Skeletal muscle tissue (tissue), 4 donors: ENCODE data around the gene WDR86. TPM values are rescaled to one million over a fixed set of nuclear protein-coding genes. Genes with fewer than 3 reads are reported as not detected.

Experiments
- H3K27ac ChIP-seq: one replicate; pipeline ENCODE4 v1.7.0; 2013; ENCODE audit warnings: mild to moderate bottlenecking, low read depth, low read length, inconsistent platforms
- H3K27me3 ChIP-seq, 3 donors: one replicate each; pipeline ENCODE4 v1.7.0; 2013; ENCODE audit warnings: low read length in 3 of 3; ENCODE audit not compliant: control insufficient read depth in 3 of 3, insufficient read depth in 3 of 3
- H3K36me3 ChIP-seq, 3 donors: one replicate each; pipeline ENCODE4 v1.7.0; 2013; ENCODE audit warnings: low read length in 3 of 3; ENCODE audit not compliant: control insufficient read depth in 3 of 3, insufficient read depth in 3 of 3
- H3K4me1 ChIP-seq, 3 donors: one replicate each; pipeline ENCODE4 v1.7.0; 2013; ENCODE audit warnings: low read length in 3 of 3, mild to moderate bottlenecking in 3 of 3; ENCODE audit not compliant: control insufficient read depth in 3 of 3, insufficient read depth in 3 of 3
- H3K4me3 ChIP-seq, 3 donors: one replicate each; pipeline ENCODE4 v1.7.0; 2013; ENCODE audit warnings: low read length in 3 of 3
- H3K9ac ChIP-seq, 3 donors: one replicate each; pipeline ENCODE4 v1.7.0; 2013; ENCODE audit warnings: low read length in 3 of 3, mild to moderate bottlenecking in 3 of 3, moderate library complexity in 2 of 3, low read depth in 1 of 3
- H3K9me3 ChIP-seq, 3 donors: one replicate each; pipeline ENCODE4 v1.7.0; 2013; ENCODE audit warnings: low read length in 3 of 3; ENCODE audit not compliant: control insufficient read depth in 3 of 3
- total RNA-seq: library from RNA; depleted of rRNA; stranded (reverse); fragments of >200 nt; gene quantifications from one replicate; pipeline ENCODE4 v1.2.3, GENCODE V29; 2014
- donor health status: Osteomylitis.

The WDR86 gene
- total RNA-seq, 1 donor from 2014 or later: 4.7 TPM

GRCh38 chr7:151342811-151343210 is 67.0 kb downstream of the WDR86 start:
- Histone ChIP-seq H3K9ac (peak overlapping the region; percentile 68 to 89 (median 82)), H3K4me3 (peak overlapping the region; percentile 62 to 92 (median 83)), H3K4me1 (peaks cover 11 to 13% (median 11%) of the 10 kb centered on the region in 3 donors), H3K27ac (no peak overlapping the region), H3K9me3 (no peaks in the 10 kb centered on the region), H3K27me3 (no peaks in the 10 kb centered on the region), H3K36me3 (peaks cover 0 to 22% (median 22%) of the 10 kb centered on the region in 3 donors)

GRCh38 chr7:151342102-151342646 is 67.7 kb downstream of the WDR86 start:
- Histone ChIP-seq H3K9ac (peak overlapping the region; percentile 68 to 89 (median 82)), H3K27ac (peak overlapping the region; percentile 73), H3K36me3 (peaks cover 0 to 18% (median 17%) of the 10 kb centered on the region in 3 donors), H3K4me3 (peak overlapping the region; percentile 62 to 92 (median 83)), H3K9me3 (no peaks in the 10 kb centered on the region), H3K27me3 (no peaks in the 10 kb centered on the region), H3K4me1 (peaks cover 11 to 13% (median 11%) of the 10 kb centered on the region in 3 donors)

- no peaks in the 10 kb centered on the region for H3K27me3 ChIP-seq
- peak within 1 kb of the TSS; percentile 63 to 92 (median 83) for H3K4me3 ChIP-seq
- peaks cover 0 to 15% (median 13%) of the 10 kb centered on the region in 3 donors for H3K36me3 ChIP-seq
- peaks cover 11 to 13% (median 11%) of the 10 kb centered on the region in 3 donors for H3K4me1 ChIP-seq
- peak within 1 kb of the TSS; percentile 68 to 89 (median 82) for H3K9ac ChIP-seq
- peak within 1 kb of the TSS; percentile 73 for H3K27ac ChIP-seq
- H3K9me3 ChIP-seq: no peaks in the 10 kb centered on the region
These were observed 68.3 kb downstream of the WDR86 start, which contains the start of gene NUB1 for GRCh38 chr7:151341357-151342101. Gene NUB1, plus strand, starts transcription at chr7:151341812. Its CDS starts 3,538 bp downstream, at chr7:151345350.

GRCh38 chr7:151340794-151341356 is 69.0 kb downstream of the WDR86 start:
- H3K4me3 ChIP-seq: peak overlapping the region; percentile 59 to 63 (median 62)
- H3K27me3 ChIP-seq: no peaks in the 10 kb centered on the region

GRCh38 chr7:151339651-151340382 is 70.0 kb downstream of the WDR86 start:
- Histone ChIP-seq H3K9ac (no peak overlapping the region), H3K9me3 (no peaks in the 10 kb centered on the region), H3K36me3 (peaks cover 0 to 3% (median 0%) of the 10 kb centered on the region in 3 donors), H3K4me3 (no peak overlapping the region), H3K4me1 (peaks cover 11 to 13% (median 11%) of the 10 kb centered on the region in 3 donors), H3K27ac (no peak overlapping the region), H3K27me3 (no peaks in the 10 kb centered on the region)

More at GRCh38 chr7:151340794-151341356, 69.0 kb downstream of the WDR86 start:
- Histone ChIP-seq H3K4me1 (peaks cover 11 to 13% (median 11%) of the 10 kb centered on the region in 3 donors), H3K9ac (peak overlapping the region in 1 of 3 donors; percentile 33), H3K36me3 (peaks cover 0 to 8% (median 7%) of the 10 kb centered on the region in 3 donors), H3K27ac (peak overlapping the region; percentile 11), H3K9me3 (no peaks in the 10 kb centered on the region)

GRCh38 chr7:151338809-151339208 is 71.0 kb downstream of the WDR86 start:
- H3K4me1 ChIP-seq: peaks cover 11 to 13% (median 11%) of the 10 kb centered on the region in 3 donors
- no peak overlapping the region for H3K27ac ChIP-seq
- peaks cover 0 to 3% (median 0%) of the 10 kb centered on the region in 3 donors for H3K36me3 ChIP-seq

GRCh38 chr7:151337346-151337745 is 72.5 kb downstream of the WDR86 start:
- no peak overlapping the region for H3K9ac ChIP-seq
- no peak overlapping the region for H3K27ac ChIP-seq
- H3K27me3 ChIP-seq: no peaks in the 10 kb centered on the region
- H3K36me3 ChIP-seq: no peaks in the 10 kb centered on the region
- H3K4me3 ChIP-seq: no peak overlapping the region
- H3K4me1 ChIP-seq: peaks cover 3 to 4% (median 3%) of the 10 kb centered on the region in 3 donors
- no peaks in the 10 kb centered on the region for H3K9me3 ChIP-seq

More at GRCh38 chr7:151338809-151339208, 71.0 kb downstream of the WDR86 start:
- no peaks in the 10 kb centered on the region for H3K9me3 ChIP-seq
- no peak overlapping the region for H3K9ac ChIP-seq
- no peaks in the 10 kb centered on the region for H3K27me3 ChIP-seq
- no peak overlapping the region for H3K4me3 ChIP-seq

- Histone ChIP-seq H3K4me1 (peaks cover 1 to 2% (median 2%) of the 10 kb centered on the region in 3 donors), H3K9me3 (no peaks in the 10 kb centered on the region), H3K4me3 (no peak overlapping the region), H3K9ac (no peak overlapping the region), H3K36me3 (no peaks in the 10 kb centered on the region), H3K27me3 (no peaks in the 10 kb centered on the region), H3K27ac (no peak overlapping the region)
These were observed 73.7 kb downstream of the WDR86 start for GRCh38 chr7:151336027-151336708.

- no peaks in the 10 kb centered on the region for H3K4me1 ChIP-seq
- no peak overlapping the region for H3K27ac ChIP-seq
- no peak overlapping the region for H3K9ac ChIP-seq
- no peaks in the 10 kb centered on the region for H3K27me3 ChIP-seq
- H3K4me3 ChIP-seq: no peak overlapping the region
- no peaks in the 10 kb centered on the region for H3K9me3 ChIP-seq
- no peaks in the 10 kb centered on the region for H3K36me3 ChIP-seq
These were observed 75.2 kb downstream of the WDR86 start for GRCh38 chr7:151334628-151335027.
